GM19463 (cell line): Measurements from ENCODE around the gene CDCA7L.
"Not testable (repeated sequence)": the region's sequence is repeated elsewhere in the genome, so short reads cannot be mapped to it uniquely, and the experiment has no call there.

Experiments
- ATAC-seq: cut with Tn5 transposase; IDR thresholded peaks from one replicate; pipeline ENCODE4 v1.9.1; 2021; ENCODE audit warnings: mild to moderate bottlenecking, moderate library complexity; ENCODE audit not compliant: unreplicated experiment

The CDCA7L gene

DNA sequence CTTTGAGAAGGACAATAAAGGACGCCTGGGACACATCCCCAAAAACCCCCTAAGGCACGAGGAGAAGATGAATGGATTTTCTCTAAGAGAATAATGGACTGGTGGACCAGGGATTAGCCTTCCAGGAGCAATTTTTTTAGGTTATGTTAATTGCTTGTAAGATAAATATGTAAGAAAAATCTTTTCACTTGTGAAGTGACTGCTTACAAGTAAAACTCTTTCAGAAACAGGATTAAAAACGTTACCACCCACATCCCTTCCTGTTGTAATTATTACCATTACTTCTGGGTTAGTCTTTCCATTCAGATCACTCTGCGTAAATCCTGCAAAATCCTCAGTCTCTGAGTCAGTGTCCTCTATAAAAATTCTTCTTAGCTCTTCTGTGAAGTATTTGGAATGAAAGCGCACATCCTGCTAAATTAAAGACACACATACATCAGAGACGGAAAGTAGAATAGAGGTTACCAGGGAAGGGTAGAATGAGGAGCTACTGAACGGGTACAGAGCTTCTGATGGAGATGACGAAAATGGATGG, 34.3 kb downstream of the CDCA7L start:
- ATAC-seq, result no peak

- ATAC-seq, result no peak
Measured at GRCh38 chr7:21910253-21910652, 35.4 kb downstream of the CDCA7L start.

GRCh38 chr7:21908746-21909145, 37.0 kb downstream of the CDCA7L start:
- ATAC-seq, result no peak

- ATAC-seq, result no peak
Measured at GRCh38 chr7:21903020-21903786, 42.5 kb downstream of the CDCA7L start.

DNA sequence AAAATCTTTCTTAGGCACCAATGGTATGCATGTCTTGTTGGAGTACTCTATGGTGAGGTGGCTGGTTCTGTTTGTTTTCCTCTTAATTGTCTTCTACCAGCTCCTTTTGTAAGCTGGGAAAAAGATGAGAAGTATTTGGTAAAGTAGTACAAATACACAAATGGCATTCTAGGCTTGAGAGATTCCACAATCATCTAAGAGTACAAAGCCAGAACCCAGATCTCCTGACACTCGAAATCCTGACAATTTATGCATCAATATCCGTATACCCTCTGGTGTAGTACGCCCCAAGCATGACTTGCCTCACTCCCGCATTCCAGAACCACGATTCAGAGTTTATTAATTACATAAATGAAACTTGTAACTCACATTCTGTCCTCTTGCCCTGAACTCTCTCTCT, 43.5 kb downstream of the CDCA7L start:
- no peak for ATAC-seq

DNA sequence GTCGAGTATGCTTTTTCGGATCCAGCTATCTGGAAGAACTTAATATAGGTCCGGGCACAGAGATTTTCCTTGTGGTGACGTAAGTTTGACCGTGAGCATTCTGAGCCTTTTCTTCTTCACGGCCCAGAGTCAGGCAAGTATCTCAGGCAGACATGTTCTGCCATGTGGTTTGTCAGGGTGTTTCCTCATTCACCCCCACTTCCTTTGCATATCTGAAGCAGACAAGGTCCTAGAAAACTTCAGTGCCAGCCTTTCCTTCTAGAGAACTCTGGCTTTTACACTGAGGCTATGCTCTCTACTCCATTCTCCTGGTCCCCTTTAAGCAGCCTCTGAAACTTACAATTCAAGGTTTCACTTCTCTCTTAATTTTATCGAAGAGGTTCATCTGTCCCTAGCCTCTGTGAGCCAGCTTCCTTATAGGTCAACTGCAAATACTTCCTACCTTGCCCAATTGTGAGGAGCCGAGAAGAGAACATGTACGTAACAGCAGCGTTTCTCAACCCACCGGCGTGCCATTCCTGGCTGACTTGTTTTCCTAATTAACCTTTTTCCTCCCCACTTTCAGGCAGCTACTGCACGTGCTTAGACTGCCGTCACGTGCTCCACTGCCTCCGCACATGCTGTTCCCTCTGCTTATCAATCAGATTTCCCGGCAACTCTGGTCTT, 47.3 kb downstream of the CDCA7L start:
- peak; percentile 91 for ATAC-seq

DNA sequence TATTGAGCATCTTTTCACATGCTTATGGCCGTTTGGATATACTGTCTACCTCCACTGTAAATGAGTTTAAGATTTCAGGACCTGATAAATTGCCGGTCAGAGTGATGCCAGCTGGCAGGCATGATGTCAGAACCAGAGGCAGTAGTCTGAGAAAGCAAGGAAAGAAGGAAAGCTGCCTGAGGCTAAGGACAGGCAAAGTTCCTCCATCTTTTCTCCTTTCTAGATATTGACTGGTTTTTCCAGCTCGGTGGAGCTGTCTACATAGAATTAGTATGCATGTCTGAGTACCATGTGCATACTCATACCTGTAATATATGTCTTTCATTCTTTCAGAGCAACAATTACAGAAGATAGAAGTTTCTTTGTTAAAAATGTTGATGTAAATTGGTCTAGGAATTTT, 52.3 kb downstream of the CDCA7L start:
- ATAC-seq, result no peak

DNA sequence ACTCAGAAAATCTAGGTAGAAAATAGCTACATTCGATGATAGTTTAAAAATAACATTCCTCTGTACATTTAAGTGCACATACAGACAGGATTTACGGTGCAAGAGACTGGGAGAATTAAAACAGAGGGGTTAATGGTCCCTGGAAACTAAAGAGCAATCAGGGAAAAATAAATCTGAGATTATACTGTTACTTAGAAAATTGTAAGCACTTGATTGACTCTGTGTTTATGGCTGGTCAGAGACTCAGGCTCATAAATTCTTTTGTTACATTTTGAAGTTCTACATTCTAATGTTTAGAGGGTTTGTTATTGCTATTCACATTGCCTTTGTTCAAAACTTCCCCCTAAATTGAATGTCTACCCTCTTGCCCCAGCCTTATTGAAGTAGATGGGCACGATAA, 54.4 kb downstream of the CDCA7L start:
- no peak for ATAC-seq

- ATAC-seq, result no peak
Measured at GRCh38 chr7:21887779-21888178, 57.9 kb downstream of the CDCA7L start.

- no peak for ATAC-seq
Measured at GRCh38 chr7:21887353-21887752, 58.3 kb downstream of the CDCA7L start.

- ATAC-seq, result no peak
Measured at GRCh38 chr7:21886396-21886795, 59.3 kb downstream of the CDCA7L start.

DNA sequence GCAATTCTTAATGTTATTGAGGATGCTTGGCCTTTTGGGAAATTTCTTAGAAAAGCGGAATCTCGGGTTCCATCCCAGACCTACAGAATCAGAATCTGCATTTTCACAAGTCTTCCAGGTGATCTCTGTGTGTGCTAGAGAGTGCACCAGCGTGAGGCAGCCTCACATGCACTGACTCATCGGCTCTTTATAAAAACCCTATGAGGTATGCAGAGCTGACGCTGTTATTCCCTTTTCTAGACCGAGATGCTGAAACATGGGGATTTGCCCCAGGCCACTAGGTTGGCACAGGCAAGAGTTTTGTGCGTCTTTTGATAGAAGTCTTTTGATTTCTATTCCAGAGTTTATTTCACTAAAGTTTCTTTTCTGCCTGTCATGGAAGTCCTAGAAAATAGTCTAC, 61.2 kb downstream of the CDCA7L start:
- no peak for ATAC-seq

DNA sequence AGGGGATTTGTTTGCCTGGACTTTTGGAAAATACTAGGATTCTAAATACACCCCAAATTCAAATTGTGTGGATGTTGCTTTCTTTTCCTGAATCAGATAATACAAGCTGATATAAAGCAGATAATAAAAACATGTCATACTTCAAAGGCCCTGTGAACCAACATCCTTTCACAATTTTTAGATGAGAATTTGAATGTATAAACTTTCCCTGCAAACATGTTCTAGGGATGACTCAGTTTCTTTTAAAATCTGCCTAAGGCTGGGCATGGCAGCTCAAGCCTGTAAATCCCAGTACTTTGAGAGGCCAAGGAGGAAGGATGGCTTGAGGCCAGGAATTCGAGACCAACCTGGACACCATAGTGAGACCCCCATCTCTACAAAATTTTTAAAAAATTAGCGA, 62.2 kb downstream of the CDCA7L start:
- ATAC-seq, result not testable (repeated sequence)

DNA sequence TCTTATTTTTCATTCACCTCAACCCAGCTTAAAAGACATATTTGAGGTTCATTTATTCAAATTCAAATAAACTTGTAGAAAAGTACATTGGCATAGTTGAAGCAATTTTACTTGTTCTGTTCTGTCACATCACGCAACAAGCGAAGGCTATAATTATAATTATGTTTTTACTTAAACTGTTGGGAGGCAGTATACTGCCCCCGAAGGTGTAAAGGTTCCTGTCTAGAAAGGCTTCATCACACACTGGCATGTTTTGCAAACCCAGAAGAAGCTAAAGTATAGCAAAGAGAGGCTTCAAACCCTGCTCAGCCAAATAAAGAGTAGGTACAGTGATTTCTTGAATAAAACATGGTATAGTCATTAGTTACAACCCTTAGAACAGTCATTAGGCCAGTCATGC, 62.6 kb downstream of the CDCA7L start:
- no peak for ATAC-seq

GRCh38 chr7:21869785-21870402, 75.8 kb downstream of the CDCA7L start:
- no peak for ATAC-seq

DNA sequence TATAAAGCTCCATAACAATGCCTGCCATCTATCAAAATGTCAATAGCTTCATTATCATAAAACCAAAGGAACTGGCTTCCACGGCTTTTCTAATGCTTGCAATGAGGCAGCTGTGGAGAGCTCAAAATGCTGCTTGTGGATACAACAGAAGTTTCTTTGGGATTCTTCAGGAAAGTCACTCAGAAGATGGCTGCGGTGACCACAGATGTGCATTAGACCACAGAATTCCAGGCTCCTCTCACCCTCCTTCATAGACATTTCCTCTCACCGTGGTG, 77.2 kb downstream of the CDCA7L start:
- no peak for ATAC-seq

- ATAC-seq, result no peak
Measured at GRCh38 chr7:21867816-21868575, 77.7 kb downstream of the CDCA7L start.

DNA sequence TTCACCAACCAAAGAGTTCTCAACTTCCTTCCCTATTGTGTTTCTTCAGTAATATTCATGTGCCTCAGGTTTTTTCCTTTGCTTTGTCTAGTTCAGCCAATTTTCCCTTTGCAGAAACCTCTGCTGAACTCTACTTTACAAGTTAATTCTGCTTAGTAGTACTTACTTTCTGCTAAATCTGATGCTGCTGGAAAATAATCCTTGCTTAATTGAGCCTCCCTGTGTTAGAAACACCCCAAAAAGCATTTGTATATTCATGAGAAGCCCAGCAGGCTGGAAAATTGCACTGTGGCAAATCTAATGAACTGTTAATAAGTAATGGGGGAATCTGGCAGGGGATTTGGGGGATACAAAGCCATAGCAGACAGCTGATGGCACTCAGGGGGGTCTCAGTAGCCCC, 78.5 kb downstream of the CDCA7L start:
- ATAC-seq, result no peak

DNA sequence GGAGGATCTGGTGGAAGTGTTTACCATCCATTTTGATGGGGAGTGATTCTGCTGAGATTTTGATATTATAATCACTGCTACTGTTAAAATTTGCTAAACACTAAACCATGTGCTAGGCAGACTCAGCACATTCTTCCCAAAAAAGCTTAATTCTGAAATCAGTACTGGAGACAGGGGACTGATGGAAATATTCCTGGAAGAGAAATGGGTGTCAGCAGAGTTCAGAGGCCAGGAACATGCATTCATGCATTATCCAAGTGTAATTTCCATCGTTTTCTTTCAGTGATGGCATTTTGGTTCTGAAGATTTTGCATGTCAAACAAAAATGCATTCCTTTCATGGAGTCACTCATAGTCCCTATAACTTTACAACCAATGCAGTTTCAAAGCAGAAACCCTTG, 79.0 kb downstream of the CDCA7L start:
- no peak for ATAC-seq

DNA sequence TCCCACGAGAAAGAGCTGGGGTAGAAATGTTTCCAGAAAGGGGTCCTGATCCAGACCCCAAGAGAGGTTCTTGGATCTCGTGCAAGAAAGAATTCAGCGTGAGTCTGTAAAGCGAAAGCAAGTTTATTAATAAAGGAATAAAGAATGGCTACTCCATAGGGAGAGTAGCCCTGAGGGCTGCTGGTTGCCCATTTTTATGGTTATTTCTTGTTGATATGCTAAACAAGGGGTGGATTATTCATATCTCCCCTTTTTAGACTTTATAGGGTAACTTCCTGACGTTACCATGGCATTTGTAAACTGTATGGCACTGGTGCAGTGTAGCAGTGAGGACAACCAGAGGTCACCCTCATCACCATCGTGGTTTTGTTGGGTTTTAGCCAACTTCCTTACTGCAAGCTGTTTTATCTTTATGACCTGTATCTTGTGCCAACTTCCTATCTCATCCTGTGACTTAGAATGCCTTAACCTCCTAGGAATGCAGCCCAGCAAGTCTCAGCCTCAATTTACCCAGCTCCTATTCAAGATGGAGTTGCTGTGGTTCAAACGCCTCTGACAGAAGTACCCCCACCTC, 80.0 kb downstream of the CDCA7L start:
- not testable (repeated sequence) for ATAC-seq

DNA sequence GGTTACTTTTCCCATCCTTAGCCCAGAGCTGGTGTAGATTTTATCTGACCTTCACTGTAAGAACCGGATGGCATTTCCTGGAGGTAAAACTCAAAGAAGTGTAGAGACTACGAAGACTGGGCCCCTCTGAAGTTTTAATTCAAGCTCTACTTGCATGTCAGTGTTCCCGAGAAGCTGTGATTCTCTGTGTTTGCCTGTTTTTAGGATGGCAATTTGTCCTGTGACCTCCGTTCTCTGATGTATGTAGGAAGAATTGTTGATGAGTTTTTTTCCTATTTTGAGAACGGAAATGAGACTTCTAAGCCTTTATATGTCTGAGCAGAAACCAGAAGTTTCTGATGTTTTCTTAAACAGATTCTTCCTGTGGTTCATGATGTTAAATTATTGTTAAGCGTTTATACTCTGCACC, 94.1 kb downstream of the CDCA7L start:
- no peak for ATAC-seq
